Measurements from ENCODE around the gene UMODL1.

UMODL1 gene

GRCh38 chr21:42093186-42093585, 22.1 kb downstream of the UMODL1 start:
- H3K27ac Mint-ChIP-seq = no peak overlapping the region
- peaks cover 17% of the 10 kb centered on the region for H3K4me1 Mint-ChIP-seq
- no peaks in the 10 kb centered on the region for H3K27me3 Mint-ChIP-seq
- no peak overlapping the region for H3K4me3 Mint-ChIP-seq
- DNase-seq = no peak
- H3K9me3 Mint-ChIP-seq = peaks cover 4 to 7% of the 10 kb centered on the region in 2 donors
- ATAC-seq = no peak

GRCh38 chr21:42093991-42094421, 22.9 kb downstream of the UMODL1 start:
- no peak for DNase-seq
- peaks cover 12% of the 10 kb centered on the region for H3K4me1 Mint-ChIP-seq

DNA sequence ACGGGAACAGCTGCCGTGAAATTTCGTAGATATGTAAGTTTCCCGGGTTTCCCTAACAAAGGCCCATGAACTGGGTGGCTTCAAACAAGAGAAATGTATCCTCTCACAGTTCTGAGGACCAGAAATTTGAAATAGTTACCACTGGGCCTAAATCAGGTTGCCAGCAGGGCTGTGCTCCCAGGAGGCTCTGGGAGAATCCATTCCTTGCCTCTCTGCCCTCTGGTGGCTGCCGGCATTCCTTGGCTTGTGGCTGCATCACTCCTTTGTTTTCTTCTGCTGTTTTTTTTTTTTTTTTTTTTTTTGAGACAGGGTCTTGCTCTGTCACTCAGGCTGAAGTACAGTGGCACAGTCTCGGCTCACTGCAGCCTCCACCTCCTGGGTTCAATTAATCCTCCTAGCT, 23.7 kb downstream of the UMODL1 start:
- peaks cover 4% of the 10 kb centered on the region for H3K4me1 Mint-ChIP-seq
- H3K4me3 Mint-ChIP-seq = no peak overlapping the region
- peaks cover 4 to 7% of the 10 kb centered on the region in 2 donors for H3K9me3 Mint-ChIP-seq
- H3K27ac Mint-ChIP-seq = no peak overlapping the region
- no peak for ATAC-seq
- no peak for DNase-seq
- H3K27me3 Mint-ChIP-seq = no peaks in the 10 kb centered on the region

More at GRCh38 chr21:42093991-42094421, 22.9 kb downstream of the UMODL1 start:
- Mint-ChIP-seq H3K4me3 (no peak overlapping the region), H3K27me3 (no peaks in the 10 kb centered on the region), H3K27ac (no peak overlapping the region), H3K9me3 (peaks cover 4 to 7% of the 10 kb centered on the region in 2 donors)
- ATAC-seq = no peak

- DNase-seq (no peak), ATAC-seq (no peak)
- H3K4me3 Mint-ChIP-seq = no peak overlapping the region
- H3K27me3 Mint-ChIP-seq = no peaks in the 10 kb centered on the region
- H3K27ac Mint-ChIP-seq = no peak overlapping the region
- no peaks in the 10 kb centered on the region for H3K4me1 Mint-ChIP-seq
- peaks cover 4 to 7% of the 10 kb centered on the region in 2 donors for H3K9me3 Mint-ChIP-seq
These were observed 24.5 kb downstream of the UMODL1 start for GRCh38 chr21:42095581-42095980.

DNA sequence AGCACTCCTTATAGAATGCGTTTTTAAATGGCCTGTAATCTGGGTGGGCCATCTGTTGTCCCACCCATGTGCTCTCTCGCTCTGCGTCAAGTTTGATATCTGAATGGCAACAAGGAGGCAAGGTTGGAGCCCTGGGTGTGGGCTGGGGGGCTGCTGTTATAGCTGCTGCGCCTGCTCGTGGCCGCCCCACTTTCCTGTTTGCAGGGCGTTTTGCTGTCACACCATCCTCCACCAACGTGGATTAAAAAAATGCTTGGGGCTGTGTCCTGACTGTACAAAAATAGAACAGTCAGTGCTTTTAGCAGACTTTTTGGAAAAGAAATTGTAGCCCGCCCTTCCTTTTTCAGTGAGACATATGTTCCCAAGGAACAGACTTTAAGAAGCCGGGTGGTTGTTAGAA, 25.4 kb downstream of the UMODL1 start:
- Mint-ChIP-seq H3K27ac (no peak overlapping the region), H3K27me3 (no peaks in the 10 kb centered on the region)
- no peak for DNase-seq

DNA sequence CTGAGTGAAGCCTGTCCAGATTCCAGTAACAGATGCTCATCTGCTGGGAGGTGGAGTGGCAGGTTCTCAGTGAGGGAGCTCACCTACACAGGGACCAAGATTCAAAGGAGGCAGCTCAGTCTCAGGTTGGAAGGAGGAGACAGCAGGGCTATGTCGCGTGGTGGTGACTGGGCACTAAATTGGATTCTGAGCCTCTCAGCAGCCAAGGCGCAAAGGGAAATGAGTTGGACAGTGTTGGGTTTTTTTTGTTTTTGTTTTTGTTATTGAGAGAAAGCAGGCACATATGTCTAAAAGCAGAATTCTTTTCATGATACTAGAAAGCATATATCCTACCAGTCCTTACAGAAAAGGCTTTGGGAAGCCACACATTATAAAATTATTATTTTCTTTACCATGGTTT, 26.2 kb downstream of the UMODL1 start:
- Mint-ChIP-seq H3K4me1 (peaks cover 6% of the 10 kb centered on the region), H3K9me3 (peaks cover 4 to 7% of the 10 kb centered on the region in 2 donors), H3K27ac (no peak overlapping the region), H3K27me3 (peaks cover under 1% of the 10 kb centered on the region), H3K4me3 (no peak overlapping the region)
- DNase-seq (no peak), ATAC-seq (no peak)

More for the DNA sequence above, 25.4 kb downstream of the UMODL1 start:
- no peak for ATAC-seq
- no peaks in the 10 kb centered on the region for H3K4me1 Mint-ChIP-seq
- H3K9me3 Mint-ChIP-seq = peaks cover 4 to 7% of the 10 kb centered on the region in 2 donors
- H3K4me3 Mint-ChIP-seq = no peak overlapping the region

- peaks cover 10% of the 10 kb centered on the region for H3K4me1 Mint-ChIP-seq
- no peak overlapping the region for H3K4me3 Mint-ChIP-seq
- no peak for ATAC-seq
- DNase-seq = no peak
- peak overlapping the region in 1 of 2 donors; percentile 92 for H3K27ac Mint-ChIP-seq
- peaks cover 6% of the 10 kb centered on the region for H3K27me3 Mint-ChIP-seq
- peaks cover 4 to 7% of the 10 kb centered on the region in 2 donors for H3K9me3 Mint-ChIP-seq
These were observed 26.8 kb downstream of the UMODL1 start for GRCh38 chr21:42097860-42098454.

GRCh38 chr21:42098957-42099505, 27.9 kb downstream of the UMODL1 start:
- Mint-ChIP-seq H3K4me1 (peaks cover 10% of the 10 kb centered on the region), H3K27ac (peak overlapping the region in 1 of 2 donors; percentile 19), H3K9me3 (peaks cover 4 to 7% of the 10 kb centered on the region in 2 donors), H3K27me3 (peaks cover 6% of the 10 kb centered on the region), H3K4me3 (no peak overlapping the region)
- ATAC-seq (no peak), DNase-seq (no peak)

DNA sequence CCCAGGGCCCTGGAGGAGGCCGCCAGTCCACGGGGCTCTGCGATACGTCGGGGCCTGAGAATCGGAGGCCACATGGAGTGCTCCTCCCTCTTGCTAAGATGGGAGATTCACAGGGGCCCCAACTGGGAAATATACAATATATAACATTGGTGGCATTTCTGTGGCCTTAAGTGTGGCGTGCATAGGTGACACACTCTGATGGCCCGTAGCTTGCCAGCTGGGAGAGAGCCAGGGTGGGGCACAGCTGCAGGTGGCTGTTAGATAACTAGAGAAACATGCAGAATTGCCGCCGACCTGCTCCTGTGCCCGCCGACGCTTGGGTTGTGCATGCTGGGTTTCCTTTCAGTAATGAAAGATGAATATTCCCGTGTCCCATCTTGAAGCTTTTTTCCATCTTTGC, 30.1 kb downstream of the UMODL1 start:
- Mint-ChIP-seq H3K27me3 (peaks cover 6% of the 10 kb centered on the region), H3K4me3 (no peak overlapping the region), H3K27ac (no peak overlapping the region), H3K4me1 (peaks cover 10% of the 10 kb centered on the region), H3K9me3 (no peaks in the 10 kb centered on the region)
- DNase-seq = no peak
- no peak for ATAC-seq

- Mint-ChIP-seq H3K9me3 (no peaks in the 10 kb centered on the region), H3K27me3 (peaks cover 6% of the 10 kb centered on the region), H3K27ac (no peak overlapping the region), H3K4me3 (no peak overlapping the region), H3K4me1 (peaks cover 10% of the 10 kb centered on the region)
- ATAC-seq = no peak
- DNase-seq = no peak
These were observed 31.0 kb downstream of the UMODL1 start for GRCh38 chr21:42102076-42102475.

GRCh38 chr21:42102526-42102925, 31.4 kb downstream of the UMODL1 start:
- Mint-ChIP-seq H3K9me3 (no peaks in the 10 kb centered on the region), H3K4me3 (no peak overlapping the region), H3K27ac (no peak overlapping the region), H3K4me1 (peaks cover 14% of the 10 kb centered on the region), H3K27me3 (peaks cover 6% of the 10 kb centered on the region)
- DNase-seq (no peak), ATAC-seq (no peak)

DNA sequence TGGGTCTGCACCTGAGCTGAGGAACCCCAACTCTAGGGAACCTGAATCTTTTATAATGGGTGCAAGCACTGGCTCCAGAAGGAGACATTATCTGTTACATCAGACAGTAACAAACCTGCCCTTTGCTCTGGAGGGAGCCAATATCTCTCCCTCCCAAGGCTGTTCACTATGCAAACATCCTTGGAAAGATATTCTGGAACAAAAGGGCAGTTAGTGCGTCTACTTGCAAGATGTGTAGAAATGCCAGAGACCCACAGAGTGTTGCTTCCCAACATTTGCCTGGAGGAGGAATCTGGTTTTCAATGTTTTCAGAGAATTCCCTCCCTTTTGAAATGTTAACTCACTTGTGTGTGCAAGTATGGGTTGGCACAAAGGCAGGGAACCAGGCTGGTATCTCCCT, 31.9 kb downstream of the UMODL1 start:
- no peaks in the 10 kb centered on the region for H3K9me3 Mint-ChIP-seq
- no peak for DNase-seq
- H3K4me1 Mint-ChIP-seq = peaks cover 19% of the 10 kb centered on the region
- ATAC-seq = no peak
- no peak overlapping the region for H3K27ac Mint-ChIP-seq
- H3K4me3 Mint-ChIP-seq = no peak overlapping the region
- peaks cover 6% of the 10 kb centered on the region for H3K27me3 Mint-ChIP-seq

DNA sequence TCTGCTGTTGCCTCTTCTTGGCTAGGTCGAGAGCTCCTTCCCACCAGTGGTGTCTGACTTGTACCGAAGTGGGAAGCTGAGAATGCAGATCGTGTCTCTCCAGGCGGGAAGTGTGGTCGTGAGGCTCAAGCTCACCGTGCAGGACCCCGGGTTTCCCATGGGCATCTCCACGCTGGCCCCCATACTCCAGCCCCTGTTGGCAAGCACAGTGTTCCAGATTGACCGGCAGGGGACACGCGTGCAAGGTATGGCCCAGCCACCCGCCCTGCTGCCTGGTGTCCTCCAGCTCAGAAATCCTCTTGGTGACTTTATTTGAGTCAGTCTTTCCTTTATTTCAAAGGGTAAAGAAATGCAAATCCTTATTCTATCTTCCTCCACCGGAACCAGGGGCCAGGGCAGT, 32.7 kb downstream of the UMODL1 start:
- H3K27ac Mint-ChIP-seq = no peak overlapping the region
- peaks cover 27% of the 10 kb centered on the region for H3K4me1 Mint-ChIP-seq
- no peaks in the 10 kb centered on the region for H3K9me3 Mint-ChIP-seq
- no peak for DNase-seq
- ATAC-seq = no peak
- H3K4me3 Mint-ChIP-seq = no peak overlapping the region
- peaks cover 6% of the 10 kb centered on the region for H3K27me3 Mint-ChIP-seq

DNA sequence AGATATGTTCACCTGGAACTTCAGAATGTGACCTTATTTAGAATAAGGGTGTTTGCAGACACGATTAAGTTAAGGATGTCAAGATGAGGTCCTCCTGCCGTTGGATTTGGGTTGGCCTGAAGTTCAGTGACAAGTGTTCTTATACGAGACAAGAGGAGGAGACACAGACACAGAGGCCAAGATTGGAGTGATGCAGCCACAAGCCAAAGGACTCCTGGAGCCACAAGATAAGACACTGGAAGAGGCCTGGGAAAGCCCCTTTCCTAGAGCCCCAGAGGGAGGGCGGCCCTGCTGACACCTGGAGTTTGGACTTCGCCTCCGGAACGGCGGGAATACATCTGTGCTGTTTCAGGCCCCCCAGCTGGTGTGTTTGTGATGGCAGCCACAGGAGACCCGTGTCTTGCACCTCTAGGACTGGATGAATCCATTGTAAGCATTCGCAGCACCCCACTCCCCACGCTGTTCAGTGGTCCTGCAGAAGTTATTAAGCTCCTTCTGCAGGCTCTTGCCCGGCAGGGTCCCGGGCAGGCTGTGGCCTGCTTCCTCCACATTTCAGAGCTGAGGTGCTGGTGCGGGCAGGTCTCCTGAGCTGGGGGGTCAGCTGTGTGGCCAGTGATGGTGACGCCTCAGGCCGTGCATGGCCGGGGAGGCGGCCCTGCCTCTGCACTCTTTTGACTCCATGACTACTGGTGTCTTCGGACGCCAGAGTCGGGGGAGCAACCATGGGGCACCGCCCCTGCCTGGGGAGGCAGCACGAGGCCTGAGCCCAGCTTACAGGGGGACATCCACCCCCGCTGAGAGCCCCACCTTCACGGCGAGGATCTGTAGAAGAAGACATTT, 34.6 kb downstream of the UMODL1 start:
- DNase-seq = no peak
- no peak for ATAC-seq
- no peaks in the 10 kb centered on the region for H3K9me3 Mint-ChIP-seq
- H3K27ac Mint-ChIP-seq = peak overlapping the region in 1 of 2 donors; percentile 7
- H3K4me1 Mint-ChIP-seq = peaks cover 28% of the 10 kb centered on the region
- no peak overlapping the region for H3K4me3 Mint-ChIP-seq
- peaks cover 6% of the 10 kb centered on the region for H3K27me3 Mint-ChIP-seq

GRCh38 chr21:42106425-42106824, 35.3 kb downstream of the UMODL1 start:
- no peak overlapping the region for H3K4me3 Mint-ChIP-seq
- H3K9me3 Mint-ChIP-seq = no peaks in the 10 kb centered on the region
- no peak for DNase-seq
- no peak for ATAC-seq
- no peak overlapping the region for H3K27ac Mint-ChIP-seq
- H3K4me1 Mint-ChIP-seq = peaks cover 28% of the 10 kb centered on the region
- H3K27me3 Mint-ChIP-seq = peaks cover 6% of the 10 kb centered on the region
